ENCODE measurements around the gene MYDGF.

The MYDGF gene

DNA sequence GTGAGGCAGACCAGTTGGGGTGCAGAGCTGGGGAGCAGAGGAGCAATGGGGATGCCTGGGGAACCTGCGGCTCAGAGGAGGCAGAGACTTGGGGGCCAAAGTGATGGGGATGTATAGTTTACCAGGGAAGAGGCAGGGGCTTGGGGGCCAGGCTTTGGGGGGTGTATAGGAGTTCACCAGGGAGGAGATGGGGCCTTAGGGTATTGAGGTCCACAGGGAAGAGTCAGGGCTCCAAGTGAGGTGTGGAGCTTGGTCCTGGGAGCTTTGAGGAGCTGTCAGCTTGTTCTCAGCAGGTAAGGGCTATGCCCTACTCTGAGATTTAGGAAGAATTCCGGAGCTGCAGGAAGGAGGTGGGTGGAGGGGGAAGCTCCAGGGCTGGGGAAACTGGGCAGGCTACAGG lies 20.0 kb downstream of the MYDGF start:
- Histone ChIP-seq H3K36me3 (replicated peaks; ENCODE audit: insufficient read depth, low read length) (no peaks in the 10 kb centered on the region), H3K27ac (ENCODE audit: low read length) (no peak overlapping the region), H4K20me1 (ENCODE audit: insufficient read depth, low read length) (no peaks in the 10 kb centered on the region), H3K27me3 (replicated peaks; ENCODE audit: insufficient read depth, low read length) (no peaks in the 10 kb centered on the region), H3K4me1 (ENCODE audit: low read length) (no peaks in the 10 kb centered on the region), H3K9me3 (replicated peaks; ENCODE audit: insufficient read depth, low read length) (no peaks in the 10 kb centered on the region), H3K4me2 (ENCODE audit: low read depth, low read length) (no peak overlapping the region), H2AFZ (ENCODE audit: low read length) (no peak overlapping the region), H3F3A (ENCODE audit: insufficient read depth, low read length) (peaks cover 2% of the 10 kb centered on the region; the same call in 1 of the 2 replicates), H3K9ac (ENCODE audit: low read length) (no peak overlapping the region), H3K79me2 (ENCODE audit: low read length) (no peaks in the 10 kb centered on the region), H3K9me2 (replicated peaks; ENCODE audit: insufficient read depth, low read length) (no peaks in the 10 kb centered on the region), H3K4me3 (ENCODE audit: low read length) (no peak overlapping the region)
- no peak for DNase-seq
- TF ChIP-seq, protein P1, sequence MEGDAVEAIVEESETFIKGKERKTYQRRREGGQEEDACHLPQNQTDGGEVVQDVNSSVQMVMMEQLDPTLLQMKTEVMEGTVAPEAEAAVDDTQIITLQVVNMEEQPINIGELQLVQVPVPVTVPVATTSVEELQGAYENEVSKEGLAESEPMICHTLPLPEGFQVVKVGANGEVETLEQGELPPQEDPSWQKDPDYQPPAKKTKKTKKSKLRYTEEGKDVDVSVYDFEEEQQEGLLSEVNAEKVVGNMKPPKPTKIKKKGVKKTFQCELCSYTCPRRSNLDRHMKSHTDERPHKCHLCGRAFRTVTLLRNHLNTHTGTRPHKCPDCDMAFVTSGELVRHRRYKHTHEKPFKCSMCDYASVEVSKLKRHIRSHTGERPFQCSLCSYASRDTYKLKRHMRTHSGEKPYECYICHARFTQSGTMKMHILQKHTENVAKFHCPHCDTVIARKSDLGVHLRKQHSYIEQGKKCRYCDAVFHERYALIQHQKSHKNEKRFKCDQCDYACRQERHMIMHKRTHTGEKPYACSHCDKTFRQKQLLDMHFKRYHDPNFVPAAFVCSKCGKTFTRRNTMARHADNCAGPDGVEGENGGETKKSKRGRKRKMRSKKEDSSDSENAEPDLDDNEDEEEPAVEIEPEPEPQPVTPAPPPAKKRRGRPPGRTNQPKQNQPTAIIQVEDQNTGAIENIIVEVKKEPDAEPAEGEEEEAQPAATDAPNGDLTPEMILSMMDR (IDR thresholded peaks at IDR 0.05; ENCODE audit: low read length), result no peak
- TF ChIP-seq EZH2 (optimal IDR thresholded peaks at IDR 0.05; ENCODE audit: low read depth, low read length) (no peak), EZH2phosphoT487 (IDR thresholded peaks at IDR 0.05; ENCODE audit: low read length) (no peak)

DNA sequence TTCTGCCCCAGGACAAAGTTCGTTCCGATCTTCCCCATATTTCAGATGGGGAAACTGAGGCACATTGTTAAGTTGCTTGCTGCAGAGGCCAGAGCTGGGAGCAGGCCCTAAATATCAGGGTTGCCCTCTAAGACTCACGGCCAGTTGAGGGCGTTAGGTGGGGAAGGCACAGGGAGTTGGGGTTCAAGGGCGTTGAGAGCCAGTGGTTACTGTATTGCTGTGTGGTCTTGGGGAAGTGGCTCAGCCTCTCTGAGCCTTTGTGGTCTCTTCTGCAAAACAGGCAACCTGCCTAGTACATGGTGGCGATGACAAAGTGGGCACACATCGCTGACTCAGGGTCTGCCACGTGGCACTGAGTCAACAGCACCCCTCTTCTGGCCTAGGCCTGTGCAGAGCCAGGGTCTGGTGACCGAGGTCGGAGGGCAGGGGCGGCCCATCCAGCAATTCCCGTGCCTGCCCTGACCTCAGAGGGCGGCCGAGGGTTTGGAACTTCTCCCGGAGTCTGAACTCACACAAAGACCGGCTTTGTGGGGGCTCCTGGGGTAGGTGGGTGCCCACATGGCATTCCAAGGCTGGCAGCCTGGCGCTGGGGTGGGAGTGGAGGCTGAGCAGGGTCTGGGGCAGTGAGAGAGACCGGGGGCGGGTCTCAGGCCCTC lies 20.6 kb downstream of the MYDGF start:
- TF ChIP-seq, protein P1 (IDR thresholded peaks at IDR 0.05; ENCODE audit: low read length), result no peak
- TF ChIP-seq EZH2 (optimal IDR thresholded peaks at IDR 0.05; ENCODE audit: low read depth, low read length) (no peak), EZH2phosphoT487 (IDR thresholded peaks at IDR 0.05; ENCODE audit: low read length) (no peak)
- Histone ChIP-seq H3K4me2 (ENCODE audit: low read depth, low read length) (no peak overlapping the region), H3K27ac (ENCODE audit: low read length) (no peak overlapping the region), H2AFZ (ENCODE audit: low read length) (no peak overlapping the region), H3K27me3 (replicated peaks; ENCODE audit: insufficient read depth, low read length) (no peaks in the 10 kb centered on the region), H3K9me2 (replicated peaks; ENCODE audit: insufficient read depth, low read length) (no peaks in the 10 kb centered on the region), H3K9me3 (replicated peaks; ENCODE audit: insufficient read depth, low read length) (no peaks in the 10 kb centered on the region), H3K9ac (ENCODE audit: low read length) (no peak overlapping the region), H3F3A (ENCODE audit: insufficient read depth, low read length) (no peaks in the 10 kb centered on the region), H3K79me2 (ENCODE audit: low read length) (no peaks in the 10 kb centered on the region), H3K4me3 (ENCODE audit: low read length) (no peak overlapping the region), H3K4me1 (ENCODE audit: low read length) (no peaks in the 10 kb centered on the region), H4K20me1 (ENCODE audit: insufficient read depth, low read length) (no peaks in the 10 kb centered on the region), H3K36me3 (replicated peaks; ENCODE audit: insufficient read depth, low read length) (no peaks in the 10 kb centered on the region)
- DNase-seq, result no peak

DNA sequence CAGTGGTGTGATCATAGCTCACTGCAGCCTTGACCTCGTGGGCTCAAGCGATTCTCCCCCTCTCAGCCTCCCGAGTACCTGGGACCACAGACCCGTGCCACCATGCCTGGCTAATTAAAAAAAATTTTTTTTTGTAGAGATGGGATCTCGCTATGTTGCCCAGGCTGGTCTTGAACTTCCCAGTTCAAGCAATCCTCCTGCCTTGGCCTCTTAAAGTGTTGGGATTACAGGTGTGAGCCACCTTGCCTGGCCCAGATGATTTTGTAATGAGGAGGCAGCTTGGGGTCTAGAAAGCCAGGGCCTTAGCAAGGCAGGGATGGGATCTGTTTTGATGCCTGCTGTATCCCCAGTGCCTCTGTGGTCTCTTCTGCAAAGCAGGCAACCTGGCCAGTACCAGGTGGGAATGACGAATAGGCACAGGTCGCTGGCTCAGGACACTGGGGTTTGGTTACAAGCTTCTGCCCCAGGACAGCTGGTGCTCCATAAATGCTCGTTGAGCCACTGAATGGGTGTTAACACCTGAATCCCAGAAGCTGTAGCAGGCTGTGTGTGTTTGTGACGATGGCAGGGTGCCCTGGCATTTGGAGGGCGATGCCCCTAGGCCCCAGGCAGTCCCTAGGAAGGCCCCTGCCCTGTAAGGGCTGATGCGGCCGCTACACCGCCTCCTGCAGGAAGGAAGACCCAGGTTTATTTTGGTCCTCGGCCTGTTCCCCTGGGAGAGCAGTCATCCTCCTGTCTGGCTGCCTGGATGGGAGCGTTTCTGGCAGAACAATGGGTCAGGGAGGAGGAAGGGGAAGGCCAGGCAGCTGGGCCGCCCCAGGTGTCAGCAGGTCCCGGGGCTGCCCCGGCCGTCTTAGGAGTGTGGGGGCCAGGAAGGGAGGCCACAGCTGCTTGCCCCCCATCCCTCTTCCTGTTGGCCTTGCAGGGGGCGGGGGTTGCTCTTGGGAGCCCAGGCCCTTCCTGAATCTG lies 22.2 kb downstream of the MYDGF start:
- H4K20me1 ChIP-seq (ENCODE audit: insufficient read depth, low read length), result no peaks in the 10 kb centered on the region
- no peaks in the 10 kb centered on the region for H3K9me2 ChIP-seq (replicated peaks; ENCODE audit: insufficient read depth, low read length)
- H2AFZ ChIP-seq (ENCODE audit: low read length), result no peak overlapping the region
- H3K36me3 ChIP-seq (replicated peaks; ENCODE audit: insufficient read depth, low read length), result no peaks in the 10 kb centered on the region
- no peaks in the 10 kb centered on the region for H3K4me1 ChIP-seq (ENCODE audit: low read length)
- H3K27me3 ChIP-seq (replicated peaks; ENCODE audit: insufficient read depth, low read length), result no peaks in the 10 kb centered on the region
- H3K4me3 ChIP-seq (ENCODE audit: low read length), result no peak overlapping the region
- no peak for TF ChIP-seq EZH2 (optimal IDR thresholded peaks at IDR 0.05; ENCODE audit: low read depth, low read length)
- TF ChIP-seq EZH2phosphoT487 (IDR thresholded peaks at IDR 0.05; ENCODE audit: low read length), result no peak
- TF ChIP-seq, protein P1 (IDR thresholded peaks at IDR 0.05; ENCODE audit: low read length), result no peak
- H3K27ac ChIP-seq (ENCODE audit: low read length), result no peak overlapping the region
- no peaks in the 10 kb centered on the region for H3K79me2 ChIP-seq (ENCODE audit: low read length)
- DNase-seq, result no peak
- H3F3A ChIP-seq (ENCODE audit: insufficient read depth, low read length), result no peaks in the 10 kb centered on the region
- H3K9ac ChIP-seq (ENCODE audit: low read length), result no peak overlapping the region
- no peaks in the 10 kb centered on the region for H3K9me3 ChIP-seq (replicated peaks; ENCODE audit: insufficient read depth, low read length)
- H3K4me2 ChIP-seq (ENCODE audit: low read depth, low read length), result no peak overlapping the region

All from MM.1S (cell line).